Chondrocyte (in vitro differentiated cells): ENCODE measurements around the gene MSMP. TPM values are rescaled to one million over a fixed set of nuclear protein-coding genes. Genes with fewer than 3 reads are reported as not detected.

Experiments used
- DNase-seq: peaks from one replicate; pipeline ENCODE4 v3.0.0; 2021; ENCODE audit warnings: mixed read lengths, low spot score
- H3K27ac Mint-ChIP-seq: one replicate; pipeline ENCODE4 v1.8.0; 2021; ENCODE audit warnings: mild to moderate bottlenecking, moderate library complexity, mixed read lengths; ENCODE audit not compliant: unreplicated experiment
- H3K27me3 Mint-ChIP-seq: 2 replicates; pipeline ENCODE4 v1.8.0; 2021; ENCODE audit warnings: low read depth, mixed read lengths
- H3K36me3 Mint-ChIP-seq: 2 replicates; pipeline ENCODE4 v1.8.0; 2021; ENCODE audit warnings: low read depth, mixed read lengths
- H3K4me1 Mint-ChIP-seq: 2 replicates; pipeline ENCODE4 v1.8.0; 2021; ENCODE audit warnings: low read depth, mild to moderate bottlenecking, mixed read lengths
- H3K4me3 Mint-ChIP-seq: one replicate; pipeline ENCODE4 v1.8.0; 2021; ENCODE audit warnings: mild to moderate bottlenecking, moderate library complexity, mixed read lengths; ENCODE audit not compliant: unreplicated experiment
- H3K9me3 Mint-ChIP-seq: 2 replicates; pipeline ENCODE4 v1.8.0; 2021; ENCODE audit warnings: low read depth, mixed read lengths
- total RNA-seq: library from RNA; stranded (reverse); gene quantifications from 3 replicates; pipeline ENCODE4 v1.2.1, GENCODE V29; 2021
- TF ChIP-seq, protein P1 (sequence below): fragments of 200-600 bp; sonication (generic); IDR thresholded peaks from 2 replicates; pipeline ENCODE4 v1.5.0; 2021; ENCODE audit warnings: antibody characterized with exemption, mild to moderate bottlenecking, moderate library complexity

MSMP gene
- total RNA-seq, 1 donor from 2014 or later, result not detected

DNA sequence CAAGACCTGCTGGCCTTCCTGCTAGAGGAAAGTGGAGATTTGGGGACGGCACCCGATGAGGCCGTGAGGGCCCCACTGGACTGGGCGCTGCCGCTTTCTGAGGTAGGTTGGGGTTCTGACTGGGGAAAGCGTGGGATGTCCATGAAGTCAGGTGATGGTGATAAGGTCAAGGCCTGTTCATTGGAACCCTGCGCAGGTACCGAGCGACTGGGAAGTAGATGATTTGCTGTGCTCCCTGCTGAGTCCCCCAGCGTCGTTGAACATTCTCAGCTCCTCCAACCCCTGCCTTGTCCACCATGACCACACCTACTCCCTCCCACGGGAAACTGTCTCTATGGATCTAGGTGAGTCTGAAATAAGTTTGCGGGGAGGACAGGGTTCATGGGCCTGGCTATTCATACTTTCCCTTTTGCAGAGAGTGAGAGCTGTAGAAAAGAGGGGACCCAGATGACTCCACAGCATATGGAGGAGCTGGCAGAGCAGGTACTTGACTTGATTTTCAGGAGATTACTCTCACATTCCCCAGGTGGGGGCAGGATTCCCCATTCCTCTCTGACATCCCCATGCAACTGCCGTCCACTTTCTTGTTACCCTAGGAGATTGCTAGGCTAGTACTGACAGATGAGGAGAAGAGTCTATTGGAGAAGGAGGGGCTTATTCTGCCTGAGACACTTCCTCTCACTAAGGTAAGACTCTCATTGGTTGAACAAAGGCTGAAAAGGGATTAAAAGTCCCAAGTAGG, 21.1 kb downstream of the MSMP start:
- no peak for DNase-seq

DNA sequence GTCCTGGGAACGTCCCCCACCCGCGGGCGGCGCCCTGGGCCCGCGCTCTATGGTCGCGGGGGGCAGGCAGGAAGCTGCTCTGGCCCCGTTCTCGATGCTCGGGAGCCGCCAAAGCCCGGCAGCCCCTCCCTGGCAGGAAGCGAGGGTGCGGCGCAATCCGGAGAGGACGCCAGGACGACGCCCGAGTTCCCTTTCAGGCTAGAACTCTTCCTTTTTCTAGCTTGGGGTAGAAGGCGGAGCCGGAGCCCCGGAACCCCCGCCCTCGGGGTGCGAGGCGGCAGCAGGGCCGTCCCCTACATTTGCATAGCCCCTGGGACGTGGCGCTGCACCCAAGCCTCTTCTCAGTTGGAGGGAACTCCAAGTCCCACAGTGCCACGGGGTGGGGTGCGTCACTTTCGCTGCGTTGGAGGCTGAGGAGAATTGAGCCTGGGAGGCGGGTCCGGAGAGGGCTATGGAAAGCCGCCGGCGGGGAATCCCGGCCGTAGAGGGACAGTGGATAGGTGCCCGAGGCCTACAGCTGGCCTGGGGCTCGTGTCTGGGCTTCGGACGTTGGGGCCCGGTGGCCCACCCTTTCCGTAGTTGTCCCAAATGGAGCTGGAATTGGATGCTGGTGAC, 21.8 kb downstream of the MSMP start, which contains the start of the genes CREB3 and TLN1:
TSS of gene CREB3 (plus strand) at position 482 of the 615 bp plus-strand sequence. CDS start at position 589, 107 bp downstream.
TSS of gene TLN1 (minus strand) at position 11 of the 615 bp plus-strand sequence. CDS start 6,501 bp downstream, outside the sequence.
- Mint-ChIP-seq H3K27ac (peak within 1 kb of the TSS; percentile 98), H3K4me3 (no peak within 1 kb of the TSS), H3K36me3 (peaks cover 25% of the 10 kb centered on the region), H3K9me3 (no peaks in the 10 kb centered on the region), H3K4me1 (peaks cover 37% of the 10 kb centered on the region), H3K27me3 (no peaks in the 10 kb centered on the region)
- peak; percentile 99 for DNase-seq
- TF ChIP-seq, protein P1, sequence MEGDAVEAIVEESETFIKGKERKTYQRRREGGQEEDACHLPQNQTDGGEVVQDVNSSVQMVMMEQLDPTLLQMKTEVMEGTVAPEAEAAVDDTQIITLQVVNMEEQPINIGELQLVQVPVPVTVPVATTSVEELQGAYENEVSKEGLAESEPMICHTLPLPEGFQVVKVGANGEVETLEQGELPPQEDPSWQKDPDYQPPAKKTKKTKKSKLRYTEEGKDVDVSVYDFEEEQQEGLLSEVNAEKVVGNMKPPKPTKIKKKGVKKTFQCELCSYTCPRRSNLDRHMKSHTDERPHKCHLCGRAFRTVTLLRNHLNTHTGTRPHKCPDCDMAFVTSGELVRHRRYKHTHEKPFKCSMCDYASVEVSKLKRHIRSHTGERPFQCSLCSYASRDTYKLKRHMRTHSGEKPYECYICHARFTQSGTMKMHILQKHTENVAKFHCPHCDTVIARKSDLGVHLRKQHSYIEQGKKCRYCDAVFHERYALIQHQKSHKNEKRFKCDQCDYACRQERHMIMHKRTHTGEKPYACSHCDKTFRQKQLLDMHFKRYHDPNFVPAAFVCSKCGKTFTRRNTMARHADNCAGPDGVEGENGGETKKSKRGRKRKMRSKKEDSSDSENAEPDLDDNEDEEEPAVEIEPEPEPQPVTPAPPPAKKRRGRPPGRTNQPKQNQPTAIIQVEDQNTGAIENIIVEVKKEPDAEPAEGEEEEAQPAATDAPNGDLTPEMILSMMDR, result peak; percentile 30

More for the DNA sequence above, 21.1 kb downstream of the MSMP start:
- TF ChIP-seq, protein P1, result peak; percentile 46
- Mint-ChIP-seq H3K27ac (peak overlapping the region; percentile 98), H3K9me3 (no peaks in the 10 kb centered on the region), H3K36me3 (peaks cover 29% of the 10 kb centered on the region), H3K4me1 (peaks cover 37% of the 10 kb centered on the region), H3K27me3 (no peaks in the 10 kb centered on the region), H3K4me3 (no peak overlapping the region)

DNA sequence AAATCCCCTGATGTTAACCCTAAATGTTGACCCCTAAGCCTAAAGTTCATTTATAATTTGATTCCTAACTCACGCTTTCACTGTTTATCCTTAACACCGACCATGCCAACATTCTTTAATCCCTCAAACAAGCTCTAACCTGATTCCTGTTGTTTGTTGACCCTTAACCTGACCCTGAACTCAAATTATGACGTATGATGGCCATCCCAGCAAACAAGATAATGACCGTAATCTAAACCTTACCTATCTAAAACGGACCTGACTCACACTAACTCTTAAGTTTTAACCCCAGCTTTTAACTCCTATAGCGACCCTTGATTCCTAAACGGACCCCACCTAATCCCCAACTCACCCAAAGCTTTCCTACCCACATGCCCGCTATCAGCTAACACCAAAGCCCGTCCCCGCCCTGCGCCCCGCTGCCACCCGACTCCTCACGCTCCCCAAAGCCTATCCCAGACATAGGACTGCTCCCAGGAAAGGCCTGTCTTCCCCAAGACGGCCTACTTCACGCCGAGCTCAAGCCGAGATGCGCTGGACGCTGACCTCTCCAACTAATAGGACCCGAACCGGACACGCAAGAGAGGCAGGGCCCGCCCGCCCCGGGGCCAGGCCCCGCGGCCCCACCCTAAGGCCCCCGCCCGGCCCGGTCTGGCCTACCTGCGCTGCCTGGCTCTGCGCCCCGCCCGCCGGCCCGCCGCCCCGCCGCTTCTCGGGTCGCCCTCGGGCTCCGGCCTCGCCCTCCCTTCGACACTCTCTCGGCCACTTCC, 22.5 kb downstream of the MSMP start:
- no peak for DNase-seq
- no peak overlapping the region for H3K4me3 Mint-ChIP-seq
- TF ChIP-seq, protein P1, result peak; percentile 11
- no peaks in the 10 kb centered on the region for H3K9me3 Mint-ChIP-seq
- H3K4me1 Mint-ChIP-seq, result peaks cover 35% of the 10 kb centered on the region
- peaks cover 19% of the 10 kb centered on the region for H3K36me3 Mint-ChIP-seq
- no peaks in the 10 kb centered on the region for H3K27me3 Mint-ChIP-seq
- peak overlapping the region; percentile 98 for H3K27ac Mint-ChIP-seq

DNA sequence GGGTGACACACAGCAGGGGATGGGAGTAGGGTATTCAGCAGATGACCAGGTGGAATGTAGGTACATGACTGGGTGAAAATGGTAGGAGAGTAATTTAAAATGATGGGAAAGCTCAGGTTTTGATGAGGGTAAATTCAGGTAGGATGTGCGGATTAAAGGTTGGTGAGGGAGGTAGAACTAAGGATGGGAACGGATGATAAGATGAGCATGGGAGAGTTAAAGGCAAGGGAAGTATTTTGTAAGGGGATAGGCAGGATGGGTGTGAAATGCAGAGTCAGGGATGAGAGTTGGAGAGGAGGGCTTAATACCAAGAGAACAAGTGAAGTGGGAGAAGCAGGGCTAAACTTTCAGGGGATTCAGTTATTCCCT, 23.6 kb downstream of the MSMP start:
- no peak overlapping the region for H3K27ac Mint-ChIP-seq

More for the DNA sequence above, 23.6 kb downstream of the MSMP start:
- Mint-ChIP-seq H3K36me3 (peaks cover 18% of the 10 kb centered on the region), H3K9me3 (no peaks in the 10 kb centered on the region), H3K27me3 (no peaks in the 10 kb centered on the region), H3K4me3 (no peak overlapping the region), H3K4me1 (peaks cover 25% of the 10 kb centered on the region)
- TF ChIP-seq, protein P1, result no peak
- no peak for DNase-seq
